Chondrocyte (in vitro differentiated cells): ENCODE measurements around the gene LILRA5. TPM values are rescaled to one million over a fixed set of nuclear protein-coding genes. Genes with fewer than 3 reads are reported as not detected.

Experiments
- DNase-seq: peaks from one replicate; pipeline ENCODE4 v3.0.0; 2021; ENCODE audit warnings: mixed read lengths, low spot score
- H3K27ac Mint-ChIP-seq: one replicate; pipeline ENCODE4 v1.8.0; 2021; ENCODE audit warnings: mild to moderate bottlenecking, moderate library complexity, mixed read lengths; ENCODE audit not compliant: unreplicated experiment
- H3K27me3 Mint-ChIP-seq: 2 replicates; pipeline ENCODE4 v1.8.0; 2021; ENCODE audit warnings: low read depth, mixed read lengths
- H3K36me3 Mint-ChIP-seq: 2 replicates; pipeline ENCODE4 v1.8.0; 2021; ENCODE audit warnings: low read depth, mixed read lengths
- H3K4me1 Mint-ChIP-seq: 2 replicates; pipeline ENCODE4 v1.8.0; 2021; ENCODE audit warnings: low read depth, mild to moderate bottlenecking, mixed read lengths
- H3K4me3 Mint-ChIP-seq: one replicate; pipeline ENCODE4 v1.8.0; 2021; ENCODE audit warnings: mild to moderate bottlenecking, moderate library complexity, mixed read lengths; ENCODE audit not compliant: unreplicated experiment
- H3K9me3 Mint-ChIP-seq: 2 replicates; pipeline ENCODE4 v1.8.0; 2021; ENCODE audit warnings: low read depth, mixed read lengths
- CTCF ChIP-seq: fragments of 200-600 bp; sonication (generic); IDR thresholded peaks from 2 replicates; pipeline ENCODE4 v1.5.0; 2021; ENCODE audit warnings: antibody characterized with exemption, mild to moderate bottlenecking, moderate library complexity
- total RNA-seq: library from RNA; stranded (reverse); gene quantifications from 3 replicates; pipeline ENCODE4 v1.2.1, GENCODE V29; 2021

LILRA5 gene
- total RNA-seq, 1 donor from 2014 or later: not detected

DNA sequence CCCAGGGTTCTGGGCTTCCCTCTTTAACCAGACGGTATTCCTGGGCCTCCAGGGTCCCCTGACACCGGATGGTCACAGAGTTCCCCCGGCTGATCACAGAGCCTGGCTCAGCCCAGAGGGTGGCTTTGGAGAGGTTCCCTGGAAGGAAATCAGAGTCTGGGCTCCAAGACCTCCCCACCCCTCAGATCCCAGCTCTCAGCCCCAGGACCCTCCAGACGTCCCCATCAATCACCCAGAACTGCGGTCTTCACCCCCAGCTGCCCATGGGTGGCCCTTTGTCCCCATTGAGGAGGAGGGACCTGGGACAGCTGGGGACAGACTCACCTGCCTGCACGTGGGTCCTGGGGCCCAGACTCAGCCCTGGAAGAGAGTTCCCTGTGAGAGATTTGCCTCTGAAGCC lies 955 bp downstream of the LILRA5 start:
- Mint-ChIP-seq H3K27ac (no peak overlapping the region), H3K9me3 (no peaks in the 10 kb centered on the region), H3K27me3 (peaks cover 12% of the 10 kb centered on the region), H3K4me1 (no peaks in the 10 kb centered on the region), H3K4me3 (no peak overlapping the region), H3K36me3 (no peaks in the 10 kb centered on the region)
- TF ChIP-seq CTCF: no peak
- no peak for DNase-seq

GRCh38 chr19:54311486-54311885 lies 1.5 kb downstream of the LILRA5 start:
- Mint-ChIP-seq H3K9me3 (no peaks in the 10 kb centered on the region), H3K36me3 (no peaks in the 10 kb centered on the region), H3K4me3 (no peak overlapping the region), H3K27ac (no peak overlapping the region), H3K4me1 (no peaks in the 10 kb centered on the region), H3K27me3 (peaks cover 12% of the 10 kb centered on the region)
- no peak for DNase-seq
- no peak for TF ChIP-seq CTCF

GRCh38 chr19:54310543-54310942 lies 2.4 kb downstream of the LILRA5 start:
- DNase-seq: peak; percentile 30
- no peak for TF ChIP-seq CTCF
- no peaks in the 10 kb centered on the region for H3K4me1 Mint-ChIP-seq
- H3K27ac Mint-ChIP-seq: no peak overlapping the region
- H3K9me3 Mint-ChIP-seq: no peaks in the 10 kb centered on the region
- peaks cover 9% of the 10 kb centered on the region for H3K27me3 Mint-ChIP-seq
- no peaks in the 10 kb centered on the region for H3K36me3 Mint-ChIP-seq
- H3K4me3 Mint-ChIP-seq: no peak overlapping the region

GRCh38 chr19:54309811-54310210 lies 3.2 kb downstream of the LILRA5 start:
- H3K4me1 Mint-ChIP-seq: no peaks in the 10 kb centered on the region
- peaks cover 2% of the 10 kb centered on the region for H3K9me3 Mint-ChIP-seq
- no peak overlapping the region for H3K27ac Mint-ChIP-seq
- H3K27me3 Mint-ChIP-seq: peaks cover 9% of the 10 kb centered on the region
- no peak overlapping the region for H3K4me3 Mint-ChIP-seq
- no peak for TF ChIP-seq CTCF
- no peaks in the 10 kb centered on the region for H3K36me3 Mint-ChIP-seq
- no peak for DNase-seq

DNA sequence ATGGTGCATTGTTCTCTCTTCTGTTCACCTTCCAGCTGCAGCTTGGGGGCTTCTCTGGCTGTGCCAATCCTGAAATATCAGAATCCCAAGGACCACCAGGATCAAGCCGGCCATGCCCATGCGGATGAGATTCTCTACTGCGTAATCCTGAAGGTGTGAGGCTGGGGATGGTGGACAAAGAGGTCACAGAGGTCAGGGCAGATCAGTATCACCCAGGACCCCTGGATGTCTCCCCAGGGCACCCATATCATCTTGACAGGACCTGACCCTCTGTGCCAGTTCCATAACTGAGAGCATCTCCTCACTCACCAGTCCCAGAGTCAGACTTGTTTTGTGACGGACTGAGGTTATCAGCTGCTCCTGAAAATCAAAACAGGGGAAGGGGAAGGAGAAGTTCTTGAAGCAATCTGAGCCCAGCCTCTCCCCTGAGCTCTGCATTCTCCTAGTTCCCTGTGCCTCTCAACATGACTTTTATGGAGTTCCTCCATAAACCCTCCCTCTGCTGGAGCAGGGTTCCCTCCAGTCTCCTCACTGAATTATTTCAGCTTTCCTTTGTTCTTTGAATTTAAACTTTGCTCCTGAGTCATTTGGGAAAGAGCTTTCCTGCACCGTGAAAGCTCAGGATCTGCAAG lies 5.5 kb downstream of the LILRA5 start:
- Mint-ChIP-seq H3K4me3 (no peak overlapping the region), H3K9me3 (peaks cover 4% of the 10 kb centered on the region), H3K27ac (no peak overlapping the region), H3K36me3 (no peaks in the 10 kb centered on the region), H3K27me3 (peaks cover 7% of the 10 kb centered on the region), H3K4me1 (no peaks in the 10 kb centered on the region)
- TF ChIP-seq CTCF: no peak
- DNase-seq: peak; percentile 53
